GM23248 (cell line): ENCODE data around the gene TRAPPC2. TPM values are rescaled to one million over a fixed set of nuclear protein-coding genes. Genes with fewer than 3 reads are reported as not detected.

Experiments used
- DNase-seq: peaks from one replicate; pipeline ENCODE4 v3.0.0-alpha.2; 2015
- H2AFZ ChIP-seq: fragments of 200-600 bp; sonication (generic); 2 replicates; pipeline ENCODE4 v1.6.1; 2016; ENCODE audit warnings: antibody characterized with exemption
- H3F3A ChIP-seq: fragments of 200-600 bp; sonication (generic); 2 replicates; pipeline ENCODE4 v1.6.1; 2016; ENCODE audit warnings: mild to moderate bottlenecking, antibody characterized with exemption, mixed run types; ENCODE audit not compliant: insufficient read depth
- H3K27ac ChIP-seq: fragments of 200-600 bp; sonication (generic); 2 replicates; pipeline ENCODE4 v1.5.1; 2016; ENCODE audit warnings: mild to moderate bottlenecking
- H3K27me3 ChIP-seq: fragments of 200-600 bp; sonication (generic); replicated peaks from 2 replicates; pipeline ENCODE4 v1.6.1; 2016; ENCODE audit warnings: mild to moderate bottlenecking; ENCODE audit not compliant: insufficient read depth
- H3K36me3 ChIP-seq: fragments of 200-600 bp; sonication (generic); 2 replicates; pipeline ENCODE4 v1.6.1; 2016; ENCODE audit warnings: low read depth, mild to moderate bottlenecking
- H3K4me1 ChIP-seq: fragments of 200-600 bp; sonication (generic); 2 replicates; pipeline ENCODE4 v1.6.1; 2016; ENCODE audit warnings: mild to moderate bottlenecking; ENCODE audit not compliant: insufficient read depth
- H3K4me2 ChIP-seq: fragments of 200-600 bp; sonication (generic); one replicate; pipeline ENCODE4 v1.6.1; 2016; ENCODE audit warnings: mild to moderate bottlenecking; ENCODE audit not compliant: unreplicated experiment
- H3K4me3 ChIP-seq: fragments of 200-600 bp; sonication (generic); 2 replicates; pipeline ENCODE4 v1.5.1; 2016; ENCODE audit warnings: mild to moderate bottlenecking
- H3K79me2 ChIP-seq: fragments of 200-600 bp; sonication (generic); 2 replicates; pipeline ENCODE4 v1.6.1; 2016; ENCODE audit warnings: mild to moderate bottlenecking; ENCODE audit not compliant: insufficient read depth
- H3K9ac ChIP-seq: fragments of 200-600 bp; sonication (generic); 2 replicates; pipeline ENCODE4 v1.6.1; 2016; ENCODE audit warnings: mild to moderate bottlenecking
- H3K9me2 ChIP-seq: fragments of 200-600 bp; sonication (generic); 2 replicates; pipeline ENCODE4 v1.6.1; 2016; ENCODE audit warnings: mixed run types, mild to moderate bottlenecking, moderate library complexity; ENCODE audit not compliant: insufficient read depth
- H3K9me3 ChIP-seq: fragments of 200-600 bp; sonication (generic); one replicate; pipeline ENCODE4 v1.6.1; 2017; ENCODE audit warnings: low read depth
- H4K20me1 ChIP-seq: fragments of 200-600 bp; sonication (generic); 2 replicates; pipeline ENCODE4 v1.6.0; 2016; ENCODE audit not compliant: insufficient read depth
- EZH2 ChIP-seq: fragments of 200-600 bp; sonication (generic); IDR thresholded peaks from 2 replicates; pipeline ENCODE4 v1.6.1; 2018; ENCODE audit warnings: antibody characterized with exemption, mild to moderate bottlenecking; ENCODE audit not compliant: insufficient read depth, poor library complexity, severe bottlenecking
- EZH2phosphoT487 ChIP-seq: fragments of 200-600 bp; sonication (generic); IDR thresholded peaks from 2 replicates; pipeline ENCODE4 v1.6.1; 2018; ENCODE audit warnings: antibody characterized with exemption, moderate library complexity, mild to moderate bottlenecking, low read depth; ENCODE audit not compliant: insufficient read depth
- WGBS, 2 experiments: methylation state at CpG; one replicate each; pipeline ENCODE4 v1.1.6; 2015 to 2017; ENCODE audit warnings: low lambda C conversion rate in 2 of 2, low coverage in 1 of 2; ENCODE audit errors: missing lambda C conversion rate in 2 of 2; 5-methylcytosine and 5-hydroxymethylcytosine counted together
- in situ Hi-C: fragments of 300-500 bp; cut with MboI; formaldehyde crosslinking; loops from 2 replicates; pipeline ENCODE4 v1.15.0; 2020
- polyA plus RNA-seq: library from polyadenylated mRNA; unstranded; fragments of >200 nt; fragmentation: Nextera tagmentation; extraction: Ambion mirVana; gene quantifications from 2 replicates; pipeline ENCODE4 v1.2.1, GENCODE V29; 2016
- total RNA-seq: library from RNA; depleted of rRNA; stranded (reverse); fragments of >200 nt; shearing (Covaris generic); gene quantifications from 2 replicates; pipeline ENCODE4 v1.2.3, GENCODE V29; 2014

TRAPPC2 gene
- total and polyA plus RNA-seq, 2 experiments from 2014 or later: 10.4 to 12.0 TPM

DNA sequence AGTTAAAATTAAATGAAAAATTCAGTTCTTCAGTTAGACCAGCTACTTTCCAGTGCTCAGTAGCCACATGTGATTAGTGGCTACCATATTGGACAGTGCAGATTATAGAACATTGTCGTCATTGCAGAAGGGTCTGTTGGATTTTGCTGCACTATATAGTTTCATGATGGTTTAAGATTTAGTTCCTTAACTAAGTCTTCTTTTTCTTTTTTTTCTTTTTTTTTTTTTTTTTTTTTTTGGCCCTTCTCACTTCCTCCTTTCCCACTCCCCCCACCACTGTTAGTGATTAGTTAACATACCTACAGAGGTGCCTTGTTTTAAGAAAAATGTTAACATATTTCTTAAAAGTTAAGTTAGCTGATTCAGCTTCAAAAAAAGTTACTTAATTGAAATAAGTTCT, 36.4 kb downstream of the TRAPPC2 start:
- TF ChIP-seq EZH2 (no peak), EZH2phosphoT487 (no peak)
- H3K27me3 ChIP-seq: no peaks in the 10 kb centered on the region
- H3K4me2 ChIP-seq: no peak overlapping the region
- no peaks in the 10 kb centered on the region for H3K9me2 ChIP-seq
- no peaks in the 10 kb centered on the region for H3K36me3 ChIP-seq
- WGBS, 2 experiments: 100% methylated on average over 1 of the region's 1 CpG
- no peak overlapping the region for H3K4me3 ChIP-seq
- in situ Hi-C loops: no loop called here
- no peaks in the 10 kb centered on the region for H3F3A ChIP-seq
- DNase-seq: no peak
- no peak overlapping the region for H3K9ac ChIP-seq
- peaks cover 43% of the 10 kb centered on the region for H3K4me1 ChIP-seq
- peaks cover 7% of the 10 kb centered on the region; the same call in 1 of the 2 replicates for H4K20me1 ChIP-seq
- H3K27ac ChIP-seq: no peak overlapping the region; the same call in 1 of the 2 replicates
- H2AFZ ChIP-seq: no peak overlapping the region
- no peaks in the 10 kb centered on the region for H3K9me3 ChIP-seq
- peaks cover 100% of the 10 kb centered on the region for H3K79me2 ChIP-seq

DNA sequence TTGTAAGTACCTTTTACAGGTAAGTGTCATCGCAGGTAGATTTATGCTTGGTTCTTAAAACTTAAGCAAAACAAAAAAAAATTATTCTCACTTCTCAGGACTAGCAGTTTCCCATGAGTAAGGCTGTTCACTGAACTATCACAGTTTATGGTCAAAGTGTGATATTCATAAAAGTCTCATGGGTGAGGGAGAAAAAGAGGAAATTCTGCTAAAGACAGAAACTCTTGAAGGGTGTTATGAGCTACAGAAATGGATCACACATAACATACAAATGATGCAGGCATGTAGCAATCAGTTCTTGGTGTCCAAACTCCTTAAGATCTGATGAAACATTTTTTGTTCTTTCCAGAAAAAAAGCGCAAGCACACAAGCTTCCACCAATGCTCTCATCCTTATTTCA, 37.0 kb downstream of the TRAPPC2 start:
- TF ChIP-seq EZH2phosphoT487 (no peak), EZH2 (no peak)
- peaks cover 44% of the 10 kb centered on the region for H3K4me1 ChIP-seq
- no peaks in the 10 kb centered on the region for H3K36me3 ChIP-seq
- no peaks in the 10 kb centered on the region for H3F3A ChIP-seq
- no peak overlapping the region for H3K9ac ChIP-seq
- H3K4me2 ChIP-seq: no peak overlapping the region
- no peak overlapping the region for H2AFZ ChIP-seq
- H3K9me2 ChIP-seq: no peaks in the 10 kb centered on the region
- H3K9me3 ChIP-seq: no peaks in the 10 kb centered on the region
- H4K20me1 ChIP-seq: peaks cover 7% of the 10 kb centered on the region; the same call in 1 of the 2 replicates
- WGBS, 2 experiments: 63 to 75% methylated on average over 2 of the region's 2 CpGs
- DNase-seq: peak; percentile 33
- no peaks in the 10 kb centered on the region for H3K27me3 ChIP-seq
- in situ Hi-C loops: no loop called here
- H3K27ac ChIP-seq: no peak overlapping the region; the same call in 1 of the 2 replicates
- H3K79me2 ChIP-seq: peaks cover 100% of the 10 kb centered on the region
- no peak overlapping the region for H3K4me3 ChIP-seq

DNA sequence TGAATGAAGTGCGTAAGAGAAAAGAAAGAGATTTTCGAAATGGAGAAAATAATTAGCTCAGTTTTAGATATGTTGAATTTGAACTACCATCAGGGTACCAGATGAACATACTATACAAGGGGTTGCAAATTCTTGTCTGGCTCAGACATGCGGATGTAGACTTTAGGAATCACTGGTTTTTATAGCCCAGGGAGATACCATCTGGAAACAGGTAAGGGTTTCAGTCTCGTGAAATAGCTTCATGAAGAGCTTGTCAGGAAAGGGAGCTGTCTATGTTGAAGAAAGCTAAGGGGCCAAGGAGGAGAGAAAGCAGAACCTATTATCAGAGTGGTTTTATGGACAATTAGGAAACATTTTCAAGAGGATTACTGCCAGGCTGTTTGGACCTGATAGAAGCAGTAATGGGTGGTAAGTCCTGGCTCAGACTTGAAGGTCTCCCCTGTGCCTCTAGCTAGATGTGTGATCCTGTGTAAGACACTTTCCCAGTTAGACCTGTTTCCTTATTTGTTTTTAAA, 38.8 kb downstream of the TRAPPC2 start:
- H3K9me3 ChIP-seq: no peaks in the 10 kb centered on the region
- no peak overlapping the region for H3K9ac ChIP-seq
- peaks cover 100% of the 10 kb centered on the region for H3K79me2 ChIP-seq
- DNase-seq: no peak
- in situ Hi-C loops: no loop called here
- peaks cover 7% of the 10 kb centered on the region; the same call in 1 of the 2 replicates for H4K20me1 ChIP-seq
- H3K4me3 ChIP-seq: no peak overlapping the region
- no peak overlapping the region for H3K4me2 ChIP-seq
- no peak overlapping the region for H2AFZ ChIP-seq
- no peaks in the 10 kb centered on the region for H3K36me3 ChIP-seq
- H3K9me2 ChIP-seq: no peaks in the 10 kb centered on the region
- TF ChIP-seq EZH2phosphoT487: no peak
- no peak for TF ChIP-seq EZH2
- H3K27ac ChIP-seq: no peak overlapping the region
- WGBS, 2 experiments: 62 to 73% methylated on average over 4 of the region's 4 CpGs
- no peaks in the 10 kb centered on the region for H3F3A ChIP-seq
- H3K4me1 ChIP-seq: peaks cover 48% of the 10 kb centered on the region
- H3K27me3 ChIP-seq: no peaks in the 10 kb centered on the region

DNA sequence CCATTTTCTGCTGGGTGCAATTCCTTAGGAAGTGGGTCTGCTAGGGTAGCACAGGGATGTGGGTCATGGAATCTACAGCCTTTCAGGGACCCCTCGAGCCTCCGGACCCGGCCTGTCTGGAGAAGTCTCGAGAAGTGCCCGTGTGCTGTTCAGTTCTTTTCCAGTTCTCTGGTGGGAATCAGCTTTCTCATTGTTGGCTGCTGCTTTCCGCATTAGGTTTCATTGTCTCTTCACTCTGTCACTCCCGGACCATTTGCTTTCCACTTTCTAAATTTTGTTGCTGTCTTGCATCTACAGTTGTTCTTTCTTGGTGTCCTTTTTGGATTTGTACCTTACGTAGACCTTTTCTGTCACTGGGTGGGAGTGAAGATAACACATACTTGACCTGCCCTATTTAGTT, 39.4 kb downstream of the TRAPPC2 start:
- no peak overlapping the region for H3K4me3 ChIP-seq
- H3K27ac ChIP-seq: no peak overlapping the region
- no peaks in the 10 kb centered on the region for H3K27me3 ChIP-seq
- H4K20me1 ChIP-seq: peaks cover 7% of the 10 kb centered on the region; the same call in 1 of the 2 replicates
- no peaks in the 10 kb centered on the region for H3F3A ChIP-seq
- no peaks in the 10 kb centered on the region for H3K36me3 ChIP-seq
- H3K9me2 ChIP-seq: no peaks in the 10 kb centered on the region
- H3K9ac ChIP-seq: no peak overlapping the region
- WGBS, 2 experiments: 26 to 35% methylated on average over 8 of the region's 8 CpGs
- H3K4me1 ChIP-seq: peaks cover 48% of the 10 kb centered on the region
- peaks cover 100% of the 10 kb centered on the region for H3K79me2 ChIP-seq
- TF ChIP-seq EZH2phosphoT487 (no peak), EZH2 (no peak)
- no peak overlapping the region for H2AFZ ChIP-seq
- H3K4me2 ChIP-seq: peak overlapping the region; percentile 42
- no peaks in the 10 kb centered on the region for H3K9me3 ChIP-seq
- in situ Hi-C loops: no loop called here
- DNase-seq: no peak
